OCI-LY3 (cell line): ENCODE measurements around the gene SLC37A2.
"Not testable (repeated sequence)": the region's sequence is repeated elsewhere in the genome, so short reads cannot be mapped to it uniquely, and the experiment has no call there.

Experiments
- H2AFZ ChIP-seq: fragments of 200-600, 300-600 bp; shearing (Covaris generic); 2 replicates; pipeline ENCODE4 v1.6.0; 2014; ENCODE audit warnings: antibody characterized with exemption, low read depth, low read length
- H3K27ac ChIP-seq: fragments of 200-600, 300-600 bp; sonication (generic); 2 replicates; pipeline ENCODE4 v1.5.1; 2014; ENCODE audit warnings: mild to moderate bottlenecking, low read length, moderate library complexity, mixed read lengths
- H3K27me3 ChIP-seq: fragments of 200-600, 300-600 bp; sonication (generic); 2 replicates; pipeline ENCODE4 v1.6.1; 2014; ENCODE audit warnings: low read depth, low read length, mixed read lengths
- H3K36me3 ChIP-seq: fragments of 200-600, 300-600 bp; sonication (generic); replicated peaks from 2 replicates; pipeline ENCODE3; 2014; ENCODE audit warnings: low read depth, low read length, mixed read lengths
- H3K4me1 ChIP-seq: fragments of 300-600, 200-600 bp; sonication (generic); 2 replicates; pipeline ENCODE4 v1.6.1; 2014; ENCODE audit warnings: low read length, mixed read lengths
- H3K4me2 ChIP-seq: fragments of 200-600, 300-600 bp; sonication (generic); 2 replicates; pipeline ENCODE4 v1.6.1; 2014; ENCODE audit warnings: low read length, mixed read lengths
- H3K4me3 ChIP-seq: fragments of 300-600, 200-600 bp; sonication (generic); 2 replicates; pipeline ENCODE4 v1.5.1; 2014; ENCODE audit warnings: antibody characterized with exemption, mild to moderate bottlenecking, low read length, moderate library complexity
- H3K79me2 ChIP-seq: fragments of 300-600, 200-600 bp; shearing (Covaris generic); 2 replicates; pipeline ENCODE4 v1.6.1; 2014; ENCODE audit warnings: mild to moderate bottlenecking, low read length, mixed read lengths
- H3K9ac ChIP-seq: fragments of 300-600, 200-600 bp; shearing (Covaris generic); 2 replicates; pipeline ENCODE4 v1.6.0; 2014; ENCODE audit warnings: mild to moderate bottlenecking, low read length, moderate library complexity
- H3K9me3 ChIP-seq: fragments of 200-600, 300-600 bp; shearing (Covaris generic); 2 replicates; pipeline ENCODE4 v1.6.1; 2014; ENCODE audit warnings: low read length, mixed read lengths; ENCODE audit not compliant: insufficient read depth
- H4K20me1 ChIP-seq: fragments of 200-600, 300-600 bp; sonication (generic); 2 replicates; pipeline ENCODE4 v1.6.1; 2016; ENCODE audit warnings: low read length, mixed read lengths; ENCODE audit not compliant: insufficient read depth
- CTCF ChIP-seq: fragments of 200-600, 300-600 bp; sonication (generic); IDR thresholded peaks from 2 replicates; pipeline ENCODE4 v1.5.1; 2014; ENCODE audit warnings: antibody characterized with exemption, low read length, low read depth
- EZH2phosphoT487 ChIP-seq: fragments of 200-600 bp; shearing (Covaris generic); IDR thresholded peaks from 2 replicates; pipeline ENCODE4 v1.6.1; 2018; ENCODE audit warnings: antibody characterized with exemption, mixed run types, low read depth

The SLC37A2 gene

DNA sequence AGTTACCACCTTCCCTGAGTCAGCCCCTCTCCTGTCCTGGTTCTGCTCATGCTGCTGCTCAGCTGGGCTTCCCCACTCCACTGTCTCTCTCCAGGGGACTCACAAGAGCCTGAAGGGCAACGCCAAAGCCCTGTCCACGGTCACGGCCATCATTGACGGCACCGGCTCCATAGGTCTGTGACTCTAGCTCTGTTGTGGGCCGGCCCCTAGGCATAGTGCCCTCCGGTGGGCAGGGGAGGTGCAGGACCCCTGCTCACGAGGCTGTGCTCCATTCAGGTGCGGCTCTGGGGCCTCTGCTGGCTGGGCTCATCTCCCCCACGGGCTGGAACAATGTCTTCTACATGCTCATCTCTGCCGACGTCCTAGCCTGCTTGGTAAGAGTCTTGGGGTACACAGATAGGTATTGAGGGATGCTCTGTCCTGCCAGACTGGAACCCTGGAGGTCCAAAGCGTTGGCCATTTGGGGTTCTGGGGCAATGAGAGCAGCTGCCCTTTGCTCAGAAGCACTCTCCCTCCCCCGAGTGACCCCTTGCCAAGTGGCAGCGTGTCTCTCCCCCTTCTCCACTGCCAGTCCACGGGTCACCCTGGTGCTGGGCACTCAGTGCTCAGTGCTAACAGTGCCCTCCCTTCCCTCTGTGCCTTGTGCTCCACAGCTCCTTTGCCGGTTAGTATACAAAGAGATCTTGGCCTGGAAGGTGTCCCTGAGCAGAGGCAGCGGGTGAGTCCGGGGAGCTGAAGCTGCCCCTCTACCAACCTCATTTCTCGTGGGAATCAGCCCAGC lies 22.4 kb downstream of the SLC37A2 start:
- no peak overlapping the region for H3K27ac ChIP-seq
- no peaks in the 10 kb centered on the region for H3K27me3 ChIP-seq
- no peaks in the 10 kb centered on the region for H3K9me3 ChIP-seq
- no peaks in the 10 kb centered on the region for H4K20me1 ChIP-seq
- no peaks in the 10 kb centered on the region for H3K4me1 ChIP-seq
- no peak for TF ChIP-seq EZH2phosphoT487
- TF ChIP-seq CTCF: peak; percentile 28
- H3K79me2 ChIP-seq: no peaks in the 10 kb centered on the region
- no peak overlapping the region for H2AFZ ChIP-seq
- H3K36me3 ChIP-seq: no peaks in the 10 kb centered on the region
- H3K4me2 ChIP-seq: no peak overlapping the region
- no peak overlapping the region for H3K4me3 ChIP-seq
- H3K9ac ChIP-seq: no peak overlapping the region

DNA sequence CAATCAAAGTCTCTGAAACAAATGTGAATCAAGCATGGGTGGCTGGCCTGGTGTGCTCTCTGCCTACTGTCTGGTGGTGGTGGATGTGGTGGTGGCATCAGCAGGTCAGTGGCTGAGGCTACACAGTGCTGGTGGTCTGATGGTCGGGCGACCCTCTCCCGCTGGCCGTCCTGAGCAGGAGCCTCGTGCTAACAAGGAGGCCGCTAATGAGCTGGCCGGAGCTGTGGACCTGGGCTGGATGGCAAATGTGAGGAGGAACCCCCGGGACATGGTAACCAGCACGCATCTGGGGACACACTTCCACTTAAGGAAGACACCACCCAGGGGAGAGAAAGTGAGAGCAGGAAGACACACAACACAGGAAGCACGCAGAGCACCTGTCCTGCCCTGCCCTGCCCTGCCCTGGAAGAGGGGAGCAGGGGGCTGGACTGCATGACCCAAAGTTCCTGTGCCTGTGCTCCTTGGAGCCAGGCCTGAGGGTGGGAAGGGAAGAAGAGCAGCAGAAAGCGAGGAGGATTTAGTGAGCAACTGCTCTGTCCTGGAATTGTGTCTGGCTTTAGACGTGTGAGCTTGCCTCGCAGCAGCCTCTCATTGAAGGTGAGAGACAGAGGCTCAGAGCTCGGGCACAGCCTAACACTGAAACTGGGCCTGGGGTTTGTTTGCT lies 23.7 kb downstream of the SLC37A2 start:
- Histone ChIP-seq H3K4me2 (no peak overlapping the region), H2AFZ (no peak overlapping the region), H3K4me1 (no peaks in the 10 kb centered on the region), H3K27ac (no peak overlapping the region), H3K9ac (no peak overlapping the region), H3K27me3 (no peaks in the 10 kb centered on the region), H4K20me1 (no peaks in the 10 kb centered on the region), H3K9me3 (no peaks in the 10 kb centered on the region), H3K79me2 (no peaks in the 10 kb centered on the region), H3K36me3 (no peaks in the 10 kb centered on the region), H3K4me3 (no peak overlapping the region)
- TF ChIP-seq CTCF (no peak), EZH2phosphoT487 (no peak)

DNA sequence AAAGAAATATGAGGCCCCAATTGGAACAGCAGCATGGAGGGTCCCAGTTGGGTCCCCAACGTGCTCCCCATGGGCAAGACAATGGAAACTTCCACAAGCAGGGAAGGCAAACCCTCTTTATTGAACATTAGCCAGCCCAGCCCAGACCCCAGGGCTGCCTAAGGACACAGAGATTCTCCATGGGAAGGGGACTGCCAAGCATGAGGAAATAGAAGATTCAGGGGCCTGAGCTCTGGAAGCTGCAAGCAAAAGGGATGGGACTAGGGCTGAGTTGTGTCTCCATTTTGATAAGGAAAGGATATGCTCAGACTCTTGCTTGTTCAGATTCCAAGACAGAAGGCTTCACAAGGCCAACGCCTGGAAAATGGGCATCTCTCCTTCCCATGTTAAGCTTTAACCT lies 25.0 kb downstream of the SLC37A2 start:
- Histone ChIP-seq H3K9ac (no peak overlapping the region), H3K27ac (no peak overlapping the region)

GRCh38 chr11:125088576-125089455 lies 25.7 kb downstream of the SLC37A2 start:
- no peak overlapping the region for H2AFZ ChIP-seq
- no peaks in the 10 kb centered on the region for H4K20me1 ChIP-seq
- H3K27me3 ChIP-seq: no peaks in the 10 kb centered on the region
- no peak; the same call in 1 of the 2 replicates for TF ChIP-seq CTCF
- TF ChIP-seq EZH2phosphoT487: no peak
- H3K9me3 ChIP-seq: no peaks in the 10 kb centered on the region
- H3K36me3 ChIP-seq: no peaks in the 10 kb centered on the region
- no peak overlapping the region for H3K27ac ChIP-seq
- no peak overlapping the region for H3K9ac ChIP-seq
- H3K4me3 ChIP-seq: no peak overlapping the region
- H3K79me2 ChIP-seq: no peaks in the 10 kb centered on the region
- H3K4me1 ChIP-seq: no peaks in the 10 kb centered on the region
- no peak overlapping the region for H3K4me2 ChIP-seq

More for the DNA sequence above, 25.0 kb downstream of the SLC37A2 start:
- Histone ChIP-seq H3K36me3 (no peaks in the 10 kb centered on the region), H2AFZ (no peak overlapping the region), H3K9me3 (no peaks in the 10 kb centered on the region), H3K4me1 (no peaks in the 10 kb centered on the region), H3K79me2 (no peaks in the 10 kb centered on the region), H3K4me3 (no peak overlapping the region), H3K4me2 (no peak overlapping the region), H3K27me3 (no peaks in the 10 kb centered on the region), H4K20me1 (no peaks in the 10 kb centered on the region)
- no peak for TF ChIP-seq EZH2phosphoT487

DNA sequence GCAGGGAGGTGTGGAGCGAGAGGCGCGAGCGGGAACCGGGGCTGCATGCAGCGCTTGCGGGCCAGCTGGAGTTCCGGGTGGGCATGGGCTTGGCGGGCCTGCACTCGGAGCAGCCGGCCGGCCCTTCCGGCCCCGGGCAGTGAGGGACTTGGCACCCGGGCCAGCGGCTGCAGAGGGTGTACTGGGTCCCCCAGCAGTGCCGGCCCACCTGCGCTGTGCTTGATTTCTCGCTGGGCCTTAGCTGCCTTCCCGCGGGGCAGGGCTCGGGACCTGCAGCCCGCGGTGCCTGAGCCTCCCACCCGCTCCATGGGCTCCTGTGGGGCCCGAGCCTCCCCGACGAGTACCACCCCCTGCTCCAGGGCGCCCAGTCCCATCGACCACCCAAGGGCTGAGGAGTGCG lies 26.4 kb downstream of the SLC37A2 start:
- H4K20me1 ChIP-seq, H3K4me1 ChIP-seq, H3K4me3 ChIP-seq, H3K4me2 ChIP-seq, H3K79me2 ChIP-seq, H3K9ac ChIP-seq, H3K27me3 ChIP-seq, H3K9me3 ChIP-seq, H3K36me3 ChIP-seq, H2AFZ ChIP-seq, H3K27ac ChIP-seq: not testable (repeated sequence)

GRCh38 chr11:125090151-125090550 lies 27.0 kb downstream of the SLC37A2 start:
- not testable (repeated sequence) for H3K27me3 ChIP-seq, H2AFZ ChIP-seq, H3K9ac ChIP-seq, H3K79me2 ChIP-seq, H3K36me3 ChIP-seq, H3K27ac ChIP-seq, H4K20me1 ChIP-seq, H3K4me3 ChIP-seq, H3K4me1 ChIP-seq, H3K9me3 ChIP-seq, H3K4me2 ChIP-seq
